Neural progenitor cell (in vitro differentiated cells): ENCODE measurements around the gene BAIAP2.

Experiments
- CTCF ChIP-seq: fragments of 200-600 bp; sonication (generic); IDR thresholded peaks from 2 replicates; pipeline ENCODE4 v1.5.1; 2017; ENCODE audit warnings: antibody characterized with exemption, mild to moderate bottlenecking
- EZH2 ChIP-seq: fragments of 200-600 bp; sonication (generic); IDR thresholded peaks from 2 replicates; pipeline ENCODE4 v1.6.1; 2017; ENCODE audit warnings: antibody characterized with exemption, mild to moderate bottlenecking, moderate library complexity
- EZH2phosphoT487 ChIP-seq: fragments of 200-600 bp; sonication (generic); IDR thresholded peaks from 2 replicates; pipeline ENCODE4 v1.6.1; 2017; ENCODE audit warnings: antibody characterized with exemption

- TF ChIP-seq CTCF (no peak), EZH2 (no peak), EZH2phosphoT487 (no peak)
Measured at GRCh38 chr17:81028506-81028858, 6.5 kb upstream of the BAIAP2 start.
